Adrenal gland (tissue), 12 donors: ENCODE measurements around the gene THAP4. TPM values are rescaled to one million over a fixed set of nuclear protein-coding genes. Genes with fewer than 3 reads are reported as not detected.

Source experiments
- DNase-seq, 7 donors: peaks; one replicate each; pipeline ENCODE4 v3.0.0-alpha.2; 2019 to 2020
- H3K27ac ChIP-seq, 5 donors: fragments of 200-600 bp; sonication (generic) in 4 of 5; 1 replicate in 3 of 5; 2 replicates in 2 of 5; pipeline versions ENCODE4 v1.5.1 to v1.8.0; 2016 to 2020; ENCODE audit warnings: mild to moderate bottlenecking in 1 of 5
- H3K27me3 ChIP-seq: fragments of 200-600 bp; 2 replicates; pipeline ENCODE4 v1.8.0; 2021
- H3K36me3 ChIP-seq, 2 donors: fragments of 200-600 bp; replicated peaks in 1 of 2; 1 replicate in 1 of 2; 2 replicates in 1 of 2; pipeline versions ENCODE4 v1.5.1 to v1.8.0; 2018 to 2022
- H3K4me1 ChIP-seq, 2 donors: fragments of 200-600 bp; replicated peaks in 1 of 2; 1 replicate in 1 of 2; 2 replicates in 1 of 2; pipeline versions ENCODE4 v1.5.1 to v1.8.0; 2018 to 2021
- H3K4me3 ChIP-seq, 4 donors: fragments of 200-600 bp; sonication (generic) in 3 of 4; one replicate each; pipeline ENCODE4 v1.5.1; 2016 to 2018
- H3K9me3 ChIP-seq, 3 donors: fragments of 200-600 bp; sonication (generic) in 1 of 3; replicated peaks in 1 of 3; 1 replicate in 2 of 3; 2 replicates in 1 of 3; pipeline versions ENCODE4 v1.5.1 to v1.8.0; 2016 to 2021
- CTCF ChIP-seq, 6 experiments: fragments of 450-650 bp in 4 of 6; fragments of 200-600 bp in 2 of 6; sonication (generic) in 1 of 6; IDR thresholded peaks; 1 replicate in 5 of 6; 2 replicates in 1 of 6; pipeline versions ENCODE4 v1.5.1 to v1.8.0; 2016 to 2021; ENCODE audit warnings: antibody characterized with exemption in 6 of 6, mild to moderate bottlenecking in 2 of 6, moderate library complexity in 1 of 6
- POLR2A ChIP-seq, 2 donors: fragments of 450-650 bp; IDR thresholded peaks; one replicate each; pipeline ENCODE4 v1.6.1; 2017; ENCODE audit warnings: antibody characterized with exemption in 2 of 2, mild to moderate bottlenecking in 2 of 2, moderate library complexity in 1 of 2
- WGBS, 4 donors: extraction: QIAGEN DNeasy Blood & Tissue Kit in 2 of 4; methylation state at CpG; one replicate each; pipeline versions ENCODE4 v1.1.5 to v1.1.7; 2013 to 2017; 5-methylcytosine and 5-hydroxymethylcytosine counted together
- intact Hi-C, 2 donors: fragments of 100-400 bp; cut with DNase I; formaldehyde crosslinking; loops; one replicate each; pipeline versions ENCODE4 v1.14.1 to v1.15.0; 2022 to 2023
- polyA plus RNA-seq, 3 donors: library from polyadenylated mRNA; stranded (reverse); fragments of 200-250 nt in 2 of 3; fragments of 350-450 nt in 1 of 3; fragmentation: Illumina TruSeq in 1 of 3; extraction: RNeasy Lipid Tissue Mini Kit (QIAGEN cat#74804) in 1 of 3; gene quantifications; one replicate each; pipeline ENCODE4 v1.2.3, GENCODE V29; 2013 to 2014
- total RNA-seq, 9 donors: library from RNA; depleted of rRNA in 4 of 9; stranded (reverse); fragments of >200 nt in 4 of 9; fragments of 120-200 nt in 1 of 9; fragmentation: NEBNext Ultra II Directional in 1 of 9; extraction: Animal tissue kit (Norgen Biotek cat#: 25700) in 1 of 9; gene quantifications; one replicate each; pipeline versions ENCODE4 v1.1.0 to v1.2.4, GENCODE V29; 2013 to 2023
- donor health status: healthy with polysubstance abuse.
- donor health status: Bipolar disorder and iron deficiency.
- donor health status: DM: yes; HTN: yes; CAD: no.
- donor health status: DM: no; HTN: no; CAD: no.
- donor health status: DM: no; HTN: no; CAD: no.
- donor health status: DM: yes; HTN: yes; CAD: no.

The THAP4 gene
- total and polyA plus RNA-seq, 12 donors: 23.9 to 62.9 (median 41.1) TPM

GRCh38 chr2:241603686-241604085 is 33.3 kb downstream of the THAP4 start:
- DNase-seq: no peak
- intact Hi-C loops: no loop called here
- no peaks in the 10 kb centered on the region for H3K4me1 ChIP-seq
- H3K9me3 ChIP-seq: no peaks in the 10 kb centered on the region
- H3K4me3 ChIP-seq: no peak overlapping the region
- H3K27me3 ChIP-seq: no peaks in the 10 kb centered on the region
- peaks cover 0 to 52% of the 10 kb centered on the region in 2 donors for H3K36me3 ChIP-seq
- H3K27ac ChIP-seq: no peak overlapping the region
- WGBS, 4 donors: 86 to 92% (median 87%) methylated on average over 5 of the region's 5 CpGs
- TF ChIP-seq POLR2A (IDR thresholded peaks at IDR 0.05) (no peak), CTCF (IDR thresholded peaks at IDR 0.05) (no peak)

GRCh38 chr2:241602720-241603119 is 34.2 kb downstream of the THAP4 start:
- no peaks in the 10 kb centered on the region for H3K27me3 ChIP-seq
- intact Hi-C loops: no loop called here
- no peak for DNase-seq
- TF ChIP-seq CTCF (IDR thresholded peaks at IDR 0.05) (no peak), POLR2A (IDR thresholded peaks at IDR 0.05) (no peak)
- no peak overlapping the region for H3K27ac ChIP-seq
- 95 to 97% (median 96%) methylated on average over 8 to 17 of the region's 17 CpGs for WGBS, 4 donors
- no peak overlapping the region for H3K4me3 ChIP-seq
- no peaks in the 10 kb centered on the region for H3K4me1 ChIP-seq
- no peaks in the 10 kb centered on the region for H3K9me3 ChIP-seq
- H3K36me3 ChIP-seq: peaks cover 0 to 52% of the 10 kb centered on the region in 2 donors

- intact Hi-C loops: no loop called here
- H3K9me3 ChIP-seq: no peaks in the 10 kb centered on the region
- no peaks in the 10 kb centered on the region for H3K27me3 ChIP-seq
- no peak overlapping the region for H3K27ac ChIP-seq
- TF ChIP-seq CTCF (IDR thresholded peaks at IDR 0.05) (no peak), POLR2A (IDR thresholded peaks at IDR 0.05) (no peak)
- peaks cover 0 to 52% of the 10 kb centered on the region in 2 donors for H3K36me3 ChIP-seq
- no peaks in the 10 kb centered on the region for H3K4me1 ChIP-seq
- no peak for DNase-seq
- WGBS, 4 donors: 89 to 95% (median 94%) methylated on average over 10 to 13 of the region's 13 CpGs
- no peak overlapping the region for H3K4me3 ChIP-seq
Measured at GRCh38 chr2:241601841-241602240, 35.1 kb downstream of the THAP4 start.

- no peak overlapping the region for H3K27ac ChIP-seq
- H3K36me3 ChIP-seq: peaks cover 0 to 51% of the 10 kb centered on the region in 2 donors
- WGBS, 4 donors: 83 to 86% (median 85%) methylated on average over 6 of the region's 6 CpGs
Measured at GRCh38 chr2:241599615-241600014, 37.3 kb downstream of the THAP4 start.

More at GRCh38 chr2:241599615-241600014, 37.3 kb downstream of the THAP4 start:
- DNase-seq: no peak
- TF ChIP-seq POLR2A (IDR thresholded peaks at IDR 0.05) (no peak), CTCF (IDR thresholded peaks at IDR 0.05) (no peak)
- Histone ChIP-seq H3K4me1 (no peaks in the 10 kb centered on the region), H3K4me3 (no peak overlapping the region), H3K27me3 (no peaks in the 10 kb centered on the region), H3K9me3 (no peaks in the 10 kb centered on the region)
- intact Hi-C loops: no loop called here
